GM12873 (cell line): ENCODE results near the gene RSPH9.

Source experiments
- TF ChIP-seq, protein P1 (sequence below): IDR thresholded peaks from 2 replicates; pipeline ENCODE4 v1.5.1; 2012; ENCODE audit warnings: low read depth, mild to moderate bottlenecking, moderate library complexity, low read length, control low read depth; ENCODE audit not compliant: insufficient read depth; ENCODE audit errors: missing control alignments

Gene RSPH9

DNA sequence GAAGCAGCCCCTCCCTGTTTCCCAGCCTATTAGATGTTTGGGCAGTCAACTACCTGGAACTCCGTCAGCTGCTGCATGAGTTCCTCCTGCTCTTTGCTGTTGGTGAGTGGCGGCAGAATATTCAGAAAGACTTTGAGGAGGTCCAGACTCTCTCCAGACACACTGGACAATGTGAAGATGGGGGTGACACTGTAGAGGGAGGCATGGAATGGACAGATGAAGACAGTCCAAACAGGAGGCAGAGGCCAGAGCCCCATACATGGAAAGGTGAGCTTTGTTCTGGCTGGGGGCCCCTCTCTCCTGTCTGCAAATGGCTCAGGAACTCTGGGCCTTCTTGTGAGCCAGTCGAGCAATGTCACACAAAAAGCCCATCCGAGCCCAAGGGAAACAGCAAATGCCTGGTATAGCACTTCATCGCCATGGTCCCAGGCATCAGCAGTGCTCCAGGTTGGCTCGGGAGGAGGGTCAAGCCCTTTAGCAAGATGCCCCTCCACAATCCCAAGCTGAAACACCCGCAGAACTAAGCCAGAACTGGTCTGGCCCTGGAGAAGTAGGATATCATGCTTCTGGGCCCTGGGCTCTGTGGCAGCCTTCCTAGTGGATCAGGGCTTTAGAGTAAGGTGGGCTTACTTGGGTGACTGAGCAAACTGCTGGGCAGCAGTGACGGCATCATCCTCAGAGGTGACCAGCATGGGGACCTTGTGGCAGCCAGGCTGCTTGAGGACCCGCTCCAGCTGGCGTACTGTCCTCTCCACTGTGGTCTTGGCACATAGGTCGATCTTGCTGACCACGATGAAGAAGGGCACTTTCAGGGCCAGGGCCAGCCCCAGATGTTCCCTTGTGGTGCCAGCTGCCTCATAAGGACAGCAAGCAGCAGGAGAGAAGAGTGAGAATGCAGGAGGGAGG lies 20.7 kb upstream of the RSPH9 start:
- TF ChIP-seq, protein P1, sequence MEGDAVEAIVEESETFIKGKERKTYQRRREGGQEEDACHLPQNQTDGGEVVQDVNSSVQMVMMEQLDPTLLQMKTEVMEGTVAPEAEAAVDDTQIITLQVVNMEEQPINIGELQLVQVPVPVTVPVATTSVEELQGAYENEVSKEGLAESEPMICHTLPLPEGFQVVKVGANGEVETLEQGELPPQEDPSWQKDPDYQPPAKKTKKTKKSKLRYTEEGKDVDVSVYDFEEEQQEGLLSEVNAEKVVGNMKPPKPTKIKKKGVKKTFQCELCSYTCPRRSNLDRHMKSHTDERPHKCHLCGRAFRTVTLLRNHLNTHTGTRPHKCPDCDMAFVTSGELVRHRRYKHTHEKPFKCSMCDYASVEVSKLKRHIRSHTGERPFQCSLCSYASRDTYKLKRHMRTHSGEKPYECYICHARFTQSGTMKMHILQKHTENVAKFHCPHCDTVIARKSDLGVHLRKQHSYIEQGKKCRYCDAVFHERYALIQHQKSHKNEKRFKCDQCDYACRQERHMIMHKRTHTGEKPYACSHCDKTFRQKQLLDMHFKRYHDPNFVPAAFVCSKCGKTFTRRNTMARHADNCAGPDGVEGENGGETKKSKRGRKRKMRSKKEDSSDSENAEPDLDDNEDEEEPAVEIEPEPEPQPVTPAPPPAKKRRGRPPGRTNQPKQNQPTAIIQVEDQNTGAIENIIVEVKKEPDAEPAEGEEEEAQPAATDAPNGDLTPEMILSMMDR = no peak

DNA sequence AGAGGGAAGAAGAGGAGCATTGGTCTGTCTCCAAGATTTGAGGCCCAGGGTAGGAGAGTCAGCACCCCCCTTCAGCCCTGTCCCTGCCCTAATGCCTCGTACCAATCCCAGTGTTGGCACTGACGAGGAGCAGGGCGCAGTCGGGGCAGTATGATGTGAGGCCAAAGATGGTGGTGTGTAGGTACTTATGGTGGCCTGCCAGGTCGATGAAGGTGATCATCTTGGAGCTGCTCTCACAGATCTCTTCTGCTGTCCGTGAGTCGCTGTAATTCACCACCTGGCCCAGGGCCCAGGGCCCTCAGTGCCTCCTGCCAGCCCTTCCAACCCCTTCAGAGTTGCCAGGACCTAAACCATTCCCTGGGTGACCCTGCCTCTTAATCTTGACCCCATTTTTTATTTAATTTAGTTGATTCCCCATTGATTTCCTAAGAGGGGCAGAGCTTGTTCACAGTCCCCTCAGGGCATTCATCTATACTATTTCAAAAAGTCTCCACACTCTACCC lies 20.0 kb upstream of the RSPH9 start:
- TF ChIP-seq, protein P1 = no peak

DNA sequence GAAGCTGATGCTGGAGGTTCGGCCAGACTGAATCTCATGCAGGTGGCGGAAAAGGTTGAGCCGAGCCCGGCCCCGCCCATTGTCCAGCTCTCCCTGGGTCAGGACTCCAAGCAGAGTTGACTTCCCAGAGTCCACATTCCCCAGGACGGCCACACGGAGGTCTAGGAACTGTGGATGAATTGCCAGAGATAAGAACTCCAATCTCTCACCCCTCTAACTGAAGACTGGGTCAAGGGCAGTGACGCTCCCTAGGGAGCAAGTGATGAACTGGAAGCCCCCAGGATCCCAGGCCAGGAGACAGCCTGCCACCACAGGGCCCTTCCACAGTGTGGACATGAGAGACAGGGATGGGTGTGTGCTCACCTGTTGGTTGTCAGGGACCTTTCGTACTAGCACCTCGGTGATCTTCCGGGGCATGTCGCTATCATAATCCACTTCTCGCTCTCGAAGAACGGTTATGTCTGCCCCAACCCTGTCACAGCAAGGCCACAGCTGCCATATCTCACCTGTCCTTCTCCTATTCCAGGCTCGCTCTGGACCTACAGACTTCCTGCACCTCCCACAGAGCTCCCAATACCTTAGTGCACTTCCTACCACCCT lies 19.3 kb upstream of the RSPH9 start:
- TF ChIP-seq, protein P1 = no peak

DNA sequence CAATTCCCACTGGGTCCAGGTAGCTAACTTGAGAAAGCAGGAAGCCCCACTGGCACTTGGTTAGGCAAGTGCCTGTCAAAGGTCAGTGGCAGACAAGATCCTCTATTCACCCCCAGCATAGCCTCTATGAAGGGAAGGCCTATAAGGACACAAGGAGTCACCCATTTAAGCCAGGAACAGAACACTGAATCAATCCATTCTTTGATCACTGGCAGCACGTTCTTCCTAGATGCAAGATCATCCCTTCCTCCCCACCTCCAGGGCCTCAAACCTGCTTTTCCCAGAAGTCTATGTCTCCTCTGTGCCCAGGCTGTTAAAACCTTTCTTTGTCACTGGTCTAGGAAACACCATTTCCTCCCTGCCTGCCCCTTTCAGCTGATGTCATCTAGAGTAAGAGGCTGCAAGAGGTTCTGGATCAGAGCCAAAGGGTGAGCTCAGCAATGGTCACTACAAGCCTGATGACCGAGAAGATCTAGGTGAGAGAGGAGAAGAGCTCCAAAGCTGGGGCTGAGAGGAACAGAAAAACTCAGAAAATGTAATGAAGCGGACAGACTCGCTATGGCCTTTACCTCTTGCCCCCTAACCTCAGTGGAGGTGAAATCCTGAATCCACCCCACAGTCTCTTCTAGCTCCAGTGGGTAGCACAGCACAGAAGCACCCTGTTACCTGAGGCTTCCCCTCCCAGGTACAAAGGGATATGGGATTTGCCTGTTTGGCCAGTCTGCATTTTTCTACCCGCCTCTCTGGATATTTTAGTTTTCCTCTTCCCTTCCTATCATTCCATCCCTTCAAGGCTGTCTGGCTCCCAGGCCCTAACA lies 17.6 kb upstream of the RSPH9 start:
- TF ChIP-seq, protein P1 = no peak

DNA sequence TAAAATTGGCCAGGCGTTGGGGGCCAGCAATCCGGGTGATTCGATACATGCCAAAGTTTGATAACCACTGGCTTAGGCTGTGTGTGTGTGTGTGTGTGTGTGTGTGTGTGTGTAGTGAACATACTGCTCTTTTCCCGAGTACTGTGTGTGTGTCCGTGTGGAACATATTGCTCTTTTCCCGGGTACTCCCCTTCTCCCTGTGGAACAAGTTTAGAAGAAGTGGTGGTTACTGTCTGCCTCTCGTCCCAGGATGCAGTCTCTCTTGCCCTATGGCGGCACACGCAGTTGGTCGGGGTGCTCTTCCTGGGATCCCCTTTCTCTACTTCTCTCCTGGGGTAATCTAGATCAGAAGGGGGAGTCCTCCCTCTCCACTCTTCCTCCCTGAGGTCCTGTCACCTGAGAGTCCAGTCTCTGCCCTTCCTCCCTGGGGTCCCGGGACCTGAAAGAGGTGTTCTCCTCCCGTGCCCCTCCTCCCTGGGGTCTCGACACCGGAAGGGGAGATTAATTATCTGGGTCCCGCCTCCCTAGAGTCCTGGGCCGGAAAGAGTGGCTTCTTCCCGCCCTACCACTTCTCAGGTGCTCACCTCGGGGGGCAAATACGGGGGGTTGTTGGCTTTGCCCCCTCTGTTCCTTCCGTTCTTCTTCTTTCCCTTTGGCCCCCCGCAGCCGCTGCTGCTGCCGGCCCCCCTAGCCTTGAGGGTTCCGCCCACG lies 16.3 kb upstream of the RSPH9 start:
- TF ChIP-seq, protein P1 = no peak

DNA sequence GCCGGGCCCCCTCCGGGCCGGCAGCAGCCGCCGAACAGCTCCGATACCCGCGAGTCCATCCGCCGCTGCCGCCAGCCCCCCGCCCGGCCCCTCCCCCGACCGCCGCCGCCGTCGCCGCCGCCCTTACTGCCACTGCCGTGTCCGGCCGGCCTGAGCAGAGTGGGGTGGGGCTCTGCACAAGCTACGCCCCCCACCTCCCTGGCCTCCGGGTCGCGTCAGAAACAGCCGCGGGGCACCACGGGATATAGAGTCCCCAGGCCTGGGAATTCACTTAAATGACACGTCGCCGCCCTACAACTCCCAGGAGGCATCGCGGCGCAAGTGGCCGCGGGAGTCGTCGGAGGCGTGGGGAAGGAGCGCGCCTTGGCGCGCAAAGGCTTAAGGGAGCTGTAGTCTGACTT lies 15.7 kb upstream of the RSPH9 start, which contains the start of gene GTPBP2:
GTPBP2 (minus strand) TSS at position 161 of the 401 bp plus-strand sequence; CDS start at position 59, 102 bp downstream.
- TF ChIP-seq, protein P1 = no peak
